Activated T-helper 17 cell treated with anti-CD3 and anti-CD28 coated beads, Interleukin-2, amount 50 U/mL, for 72 hours (primary cell): ENCODE results near the gene PTPRC. TPM values are rescaled to one million over a fixed set of nuclear protein-coding genes. Genes with fewer than 3 reads are reported as not detected.

Experiments used
- ATAC-seq: fragments of 150-1000 bp; cut with Tn5 transposase; replicated peaks from 2 replicates; pipeline ENCODE4 v1.10.0; 2021; ENCODE audit warnings: mild to moderate bottlenecking, moderate library complexity
- H3K27ac Mint-ChIP-seq: one replicate; pipeline ENCODE4 v1.8.0; 2022; ENCODE audit warnings: mixed read lengths
- H3K27me3 Mint-ChIP-seq: one replicate; pipeline ENCODE4 v1.8.0; 2022; ENCODE audit warnings: mixed read lengths
- H3K36me3 Mint-ChIP-seq: one replicate; pipeline ENCODE4 v1.8.0; 2022; ENCODE audit warnings: low read depth, mild to moderate bottlenecking, mixed read lengths
- H3K4me1 Mint-ChIP-seq: one replicate; pipeline ENCODE4 v1.8.0; 2022; ENCODE audit warnings: mixed read lengths
- H3K4me3 Mint-ChIP-seq: one replicate; pipeline ENCODE4 v1.8.0; 2022; ENCODE audit warnings: mild to moderate bottlenecking, mixed read lengths
- H3K9me3 Mint-ChIP-seq: one replicate; pipeline ENCODE4 v1.8.0; 2022; ENCODE audit warnings: mixed read lengths
- total RNA-seq, 2 donors: library from RNA; stranded (reverse); gene quantifications; one replicate each; pipeline ENCODE4 v1.2.3, GENCODE V29; 2022

Gene PTPRC
- total RNA-seq, 2 donors from 2014 or later: 366 to 421 TPM

DNA sequence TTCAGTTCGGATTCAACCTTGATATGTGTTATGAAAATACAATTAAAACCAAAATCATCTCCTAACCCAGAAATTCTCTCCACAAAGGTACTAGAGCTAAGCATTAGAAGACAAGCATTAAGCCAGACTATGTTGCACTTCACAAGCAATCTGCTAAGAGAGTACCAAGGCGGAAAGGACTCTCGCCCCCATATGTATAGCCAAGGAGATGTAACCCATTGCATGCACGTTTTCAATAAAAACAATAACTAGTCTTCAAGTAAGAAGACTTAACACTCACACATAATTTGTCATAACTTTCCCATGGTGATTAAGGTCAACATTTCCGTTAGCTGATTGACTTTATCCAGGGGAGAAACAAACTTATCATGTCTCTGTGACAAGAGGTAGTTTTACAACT lies 27.6 kb upstream of the PTPRC start:
- H3K36me3 Mint-ChIP-seq: peaks cover 4% of the 10 kb centered on the region
- peak overlapping the region; percentile 90 for H3K4me3 Mint-ChIP-seq
- H3K27ac Mint-ChIP-seq: peak overlapping the region; percentile 95
- ATAC-seq: peak; percentile 52
- H3K4me1 Mint-ChIP-seq: peaks cover 45% of the 10 kb centered on the region
- H3K9me3 Mint-ChIP-seq: peaks cover 3% of the 10 kb centered on the region
- no peaks in the 10 kb centered on the region for H3K27me3 Mint-ChIP-seq

DNA sequence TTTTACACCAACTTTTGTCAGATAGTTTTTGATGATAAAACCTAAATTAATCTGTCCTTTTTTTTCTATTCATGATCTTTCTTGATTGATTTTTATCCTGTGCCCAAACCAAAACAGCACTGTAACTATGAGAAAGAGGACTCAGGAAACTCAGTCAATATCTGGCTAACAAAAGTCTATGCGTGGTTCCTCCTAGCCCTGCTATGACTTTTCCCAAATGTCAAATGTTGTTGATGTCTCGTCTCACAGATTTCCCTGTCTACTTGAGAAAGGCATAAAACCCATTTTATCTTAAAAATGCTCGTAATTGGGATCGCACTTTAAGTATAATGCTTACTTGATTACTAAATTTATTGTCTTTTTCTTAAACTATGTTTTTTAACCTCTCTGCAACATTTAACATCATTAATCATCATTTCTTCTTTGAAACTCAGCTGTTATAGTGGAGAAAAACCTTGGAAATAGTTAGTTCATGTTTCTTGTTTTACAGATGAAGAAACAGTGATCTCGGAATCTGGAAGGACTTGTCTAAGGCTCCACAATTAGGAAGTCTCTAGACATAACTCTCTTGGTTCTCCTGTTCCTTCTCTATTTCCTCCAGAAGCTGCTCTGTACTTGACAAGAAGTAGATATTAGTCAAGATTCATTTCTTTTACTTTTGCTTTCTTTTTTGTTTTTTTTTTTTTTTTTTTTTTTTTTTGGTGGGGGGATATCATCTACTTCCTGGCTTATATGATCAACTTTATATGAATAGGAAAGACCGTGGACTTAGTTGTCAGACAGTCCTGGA lies 26.2 kb upstream of the PTPRC start:
- peaks cover 4% of the 10 kb centered on the region for H3K36me3 Mint-ChIP-seq
- H3K27ac Mint-ChIP-seq: peak overlapping the region; percentile 95
- H3K9me3 Mint-ChIP-seq: peaks cover 3% of the 10 kb centered on the region
- peaks cover 45% of the 10 kb centered on the region for H3K4me1 Mint-ChIP-seq
- peak overlapping the region; percentile 90 for H3K4me3 Mint-ChIP-seq
- H3K27me3 Mint-ChIP-seq: no peaks in the 10 kb centered on the region
- ATAC-seq: peak; percentile 46

DNA sequence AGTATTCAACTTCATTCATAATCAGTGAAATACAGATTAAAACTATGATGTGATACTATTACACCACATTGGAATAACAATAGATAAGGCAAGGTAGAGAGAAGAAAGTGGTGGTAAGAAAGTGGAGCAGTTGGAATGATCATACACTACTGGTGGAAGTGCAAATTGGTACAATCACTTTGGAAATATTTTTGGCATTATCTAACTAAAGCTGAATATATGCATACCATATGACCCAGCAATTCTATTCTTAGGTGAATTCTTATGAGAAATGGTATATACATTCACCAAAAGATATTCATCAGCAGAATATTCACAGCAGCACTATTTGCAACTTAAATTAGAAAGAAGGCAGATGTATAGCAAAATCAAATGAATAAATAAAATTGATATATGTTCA lies 21.4 kb upstream of the PTPRC start:
- H3K4me1 Mint-ChIP-seq: peaks cover 48% of the 10 kb centered on the region
- H3K27ac Mint-ChIP-seq: peak overlapping the region; percentile 18
- H3K27me3 Mint-ChIP-seq: no peaks in the 10 kb centered on the region
- peaks cover 4% of the 10 kb centered on the region for H3K36me3 Mint-ChIP-seq
- no peak for ATAC-seq
- H3K9me3 Mint-ChIP-seq: no peaks in the 10 kb centered on the region
- H3K4me3 Mint-ChIP-seq: peak overlapping the region; percentile 21

DNA sequence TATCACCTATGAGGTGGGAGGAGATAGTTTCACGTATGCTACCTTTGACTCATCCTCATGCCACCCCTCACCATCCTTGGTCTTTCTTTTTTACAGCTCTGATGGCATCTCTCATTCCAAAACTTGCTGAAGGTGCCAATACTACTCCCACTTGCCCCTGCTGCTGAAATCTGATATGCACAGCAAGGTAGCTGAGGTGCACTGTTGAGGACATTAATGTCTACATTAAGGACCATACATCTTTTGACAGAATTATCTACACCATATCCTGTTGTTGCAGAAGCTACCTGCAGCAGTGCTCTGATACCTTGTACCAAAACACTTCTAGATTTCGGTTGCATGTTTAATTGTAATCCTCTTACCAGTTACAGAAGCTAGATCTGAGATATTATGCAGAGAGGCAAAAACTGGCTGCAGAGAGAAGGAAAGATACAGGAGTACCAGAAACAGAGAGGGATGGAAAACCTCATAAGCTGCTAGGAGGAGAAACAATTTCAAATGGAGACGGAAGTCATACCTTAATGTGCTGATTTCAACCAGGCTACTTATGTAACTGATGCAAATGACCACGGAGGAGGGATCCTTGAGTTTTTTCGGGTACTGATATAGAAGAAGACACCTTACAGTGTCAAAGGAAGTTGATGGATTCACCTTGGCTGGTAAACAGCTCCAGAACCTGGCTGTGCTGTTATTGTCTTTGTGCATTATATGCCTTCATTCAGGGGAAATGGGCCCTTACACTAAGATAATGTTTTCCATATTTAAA lies 19.3 kb upstream of the PTPRC start:
- Mint-ChIP-seq H3K27me3 (no peaks in the 10 kb centered on the region), H3K4me1 (peaks cover 50% of the 10 kb centered on the region), H3K4me3 (peak overlapping the region; percentile 90), H3K9me3 (no peaks in the 10 kb centered on the region), H3K27ac (peak overlapping the region; percentile 95), H3K36me3 (no peaks in the 10 kb centered on the region)
- peak; percentile 66 for ATAC-seq

DNA sequence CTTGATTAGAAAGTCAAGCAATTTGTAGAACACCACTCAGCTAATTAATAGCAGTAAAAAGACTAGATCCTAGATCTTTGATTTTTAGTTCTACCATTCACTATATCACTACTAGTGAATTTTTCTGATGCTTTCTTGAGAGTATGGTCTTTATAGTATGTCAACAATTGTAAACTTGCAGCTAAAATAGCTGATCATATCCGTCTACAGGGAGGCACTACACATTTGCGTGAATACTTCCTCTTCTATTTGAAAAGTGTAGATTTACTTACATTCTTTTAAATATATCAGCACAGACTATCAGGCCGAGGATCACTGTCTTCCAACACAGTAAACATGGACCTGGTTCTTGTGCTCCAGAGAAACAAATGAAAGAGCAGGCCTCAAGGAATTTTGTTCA lies 18.6 kb upstream of the PTPRC start:
- peaks cover 54% of the 10 kb centered on the region for H3K4me1 Mint-ChIP-seq
- H3K36me3 Mint-ChIP-seq: no peaks in the 10 kb centered on the region
- no peaks in the 10 kb centered on the region for H3K27me3 Mint-ChIP-seq
- H3K27ac Mint-ChIP-seq: peak overlapping the region; percentile 95
- peak overlapping the region; percentile 90 for H3K4me3 Mint-ChIP-seq
- ATAC-seq: no peak
- no peaks in the 10 kb centered on the region for H3K9me3 Mint-ChIP-seq

DNA sequence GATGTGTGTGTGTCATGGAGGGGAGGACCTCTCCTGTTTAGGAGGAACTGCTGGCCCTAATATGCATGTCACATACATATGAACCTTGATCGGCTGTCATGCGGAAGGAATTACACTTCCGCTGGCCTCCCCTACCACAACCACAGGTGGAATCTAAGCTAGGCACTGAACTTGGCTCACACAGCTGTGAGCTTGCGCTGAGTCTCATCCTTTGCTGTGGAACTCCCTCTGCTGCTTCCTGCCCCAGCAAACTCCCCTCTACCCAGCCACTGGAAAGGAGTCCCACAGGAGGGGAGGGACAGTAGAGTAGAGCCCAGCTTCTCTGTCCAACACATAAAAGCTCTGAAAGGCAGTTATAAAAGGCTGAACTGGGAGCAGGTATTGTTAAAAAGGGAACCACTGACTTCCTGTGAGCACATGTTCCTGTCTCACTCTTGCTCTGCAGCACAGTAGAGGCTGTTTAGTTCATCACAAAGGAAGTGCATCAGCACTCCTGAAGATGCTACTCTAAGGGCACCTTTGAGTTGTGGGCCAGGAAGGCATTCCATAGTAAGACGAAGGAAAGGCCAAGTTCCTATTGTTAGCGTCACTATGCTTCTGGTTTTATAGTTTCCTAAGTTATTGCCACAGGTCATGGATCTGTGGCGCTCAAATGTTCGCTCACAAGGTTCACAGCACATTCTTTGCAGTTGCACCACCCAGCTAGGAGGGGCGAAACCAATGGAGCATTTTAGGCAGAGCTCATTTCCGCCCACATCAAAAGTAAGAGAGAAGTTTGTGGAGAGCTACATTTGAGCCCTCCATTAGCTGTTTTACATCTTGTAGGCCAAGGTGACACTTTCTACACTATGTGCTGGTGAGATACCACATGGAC lies 17.7 kb upstream of the PTPRC start:
- peak; percentile 75 for ATAC-seq
- Mint-ChIP-seq H3K27ac (peak overlapping the region; percentile 95), H3K27me3 (no peaks in the 10 kb centered on the region), H3K4me1 (peaks cover 58% of the 10 kb centered on the region), H3K36me3 (no peaks in the 10 kb centered on the region), H3K4me3 (peak overlapping the region; percentile 90), H3K9me3 (peaks cover 2% of the 10 kb centered on the region)

DNA sequence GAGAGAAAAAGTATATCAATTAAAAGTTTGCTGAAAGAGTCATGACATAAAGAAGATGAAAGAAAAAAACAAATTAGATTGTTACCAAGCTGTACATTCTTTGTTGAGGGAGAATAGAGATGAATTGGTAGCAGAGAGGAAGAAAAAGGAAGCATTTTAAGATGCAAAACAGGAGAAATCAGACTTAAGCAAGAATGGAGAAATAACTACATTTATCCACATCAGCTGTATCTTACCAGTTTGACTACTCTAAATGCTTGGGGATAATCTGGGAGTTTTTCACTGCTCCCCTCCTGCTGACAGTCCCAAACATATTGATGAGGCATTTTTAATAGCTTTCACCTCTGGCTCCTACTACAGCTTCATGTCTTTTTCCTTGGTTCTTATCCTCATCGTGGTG lies 16.8 kb upstream of the PTPRC start:
- peak overlapping the region; percentile 90 for H3K4me3 Mint-ChIP-seq
- ATAC-seq: no peak
- H3K27ac Mint-ChIP-seq: peak overlapping the region; percentile 95
- peaks cover 66% of the 10 kb centered on the region for H3K4me1 Mint-ChIP-seq
- peaks cover 9% of the 10 kb centered on the region for H3K9me3 Mint-ChIP-seq
- no peaks in the 10 kb centered on the region for H3K36me3 Mint-ChIP-seq
- H3K27me3 Mint-ChIP-seq: no peaks in the 10 kb centered on the region

DNA sequence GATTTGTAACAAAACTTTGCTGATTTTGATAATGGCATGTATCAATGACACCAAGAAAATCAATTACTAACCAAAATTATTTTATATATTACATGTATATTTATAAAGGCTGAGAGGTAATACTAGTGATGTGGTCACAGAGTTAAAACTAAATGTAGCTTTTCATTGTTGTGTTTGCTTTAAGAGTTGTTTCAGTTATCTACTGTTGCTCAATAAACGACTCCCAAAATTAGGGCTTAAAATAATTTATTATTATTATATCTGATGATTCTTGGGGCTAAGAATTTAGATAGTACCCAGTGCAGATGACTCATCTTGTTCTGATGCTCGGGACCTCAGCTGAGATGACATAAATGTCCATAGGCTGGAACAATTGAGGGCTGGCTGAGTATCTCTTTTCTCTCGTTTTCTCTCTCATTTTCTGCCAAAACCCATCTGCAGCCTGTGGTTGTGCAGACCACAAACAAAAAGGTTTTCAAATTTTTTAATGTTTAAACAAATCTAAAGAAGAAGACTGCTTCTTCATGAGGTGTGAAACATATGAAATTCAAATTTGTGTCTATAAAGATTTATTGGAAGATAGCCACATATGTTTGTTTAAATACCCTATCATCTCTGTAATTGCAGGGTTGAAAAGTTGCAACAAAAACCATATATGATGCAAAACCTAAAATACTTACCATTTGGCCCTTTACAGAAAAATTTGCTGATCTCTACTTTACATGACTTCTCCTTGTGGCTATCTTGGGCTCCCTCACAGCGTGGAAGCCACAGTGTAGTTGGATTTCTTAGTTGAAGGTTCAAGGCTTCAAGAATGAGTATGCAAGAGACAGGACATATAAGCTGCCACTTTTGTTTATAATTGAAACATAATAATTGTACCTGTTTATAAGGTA lies 14.8 kb upstream of the PTPRC start:
- ATAC-seq: no peak
- no peaks in the 10 kb centered on the region for H3K36me3 Mint-ChIP-seq
- H3K4me1 Mint-ChIP-seq: peaks cover 69% of the 10 kb centered on the region
- peaks cover 12% of the 10 kb centered on the region for H3K9me3 Mint-ChIP-seq
- H3K27ac Mint-ChIP-seq: peak overlapping the region; percentile 83
- H3K27me3 Mint-ChIP-seq: no peaks in the 10 kb centered on the region
- H3K4me3 Mint-ChIP-seq: peak overlapping the region; percentile 90

DNA sequence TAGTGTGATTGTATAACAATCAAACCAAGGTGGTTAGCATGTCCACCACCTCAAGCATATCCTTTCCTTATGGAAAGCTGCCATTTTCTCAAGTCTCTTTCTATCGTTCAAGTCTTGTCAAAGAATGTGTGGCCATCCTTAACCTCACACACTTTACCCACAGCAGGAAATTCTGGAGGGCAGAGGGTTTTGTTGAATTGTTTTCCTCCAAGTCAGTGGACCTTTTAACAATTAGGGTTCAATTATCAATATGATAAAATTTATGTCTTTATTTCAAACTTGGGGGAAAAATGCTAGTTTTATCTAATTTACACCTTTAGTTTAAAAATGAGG lies 14.2 kb upstream of the PTPRC start:
- Mint-ChIP-seq H3K27me3 (no peaks in the 10 kb centered on the region), H3K36me3 (no peaks in the 10 kb centered on the region), H3K27ac (peak overlapping the region; percentile 83), H3K4me1 (peaks cover 69% of the 10 kb centered on the region), H3K9me3 (peaks cover 12% of the 10 kb centered on the region), H3K4me3 (peak overlapping the region; percentile 89)
- no peak for ATAC-seq

DNA sequence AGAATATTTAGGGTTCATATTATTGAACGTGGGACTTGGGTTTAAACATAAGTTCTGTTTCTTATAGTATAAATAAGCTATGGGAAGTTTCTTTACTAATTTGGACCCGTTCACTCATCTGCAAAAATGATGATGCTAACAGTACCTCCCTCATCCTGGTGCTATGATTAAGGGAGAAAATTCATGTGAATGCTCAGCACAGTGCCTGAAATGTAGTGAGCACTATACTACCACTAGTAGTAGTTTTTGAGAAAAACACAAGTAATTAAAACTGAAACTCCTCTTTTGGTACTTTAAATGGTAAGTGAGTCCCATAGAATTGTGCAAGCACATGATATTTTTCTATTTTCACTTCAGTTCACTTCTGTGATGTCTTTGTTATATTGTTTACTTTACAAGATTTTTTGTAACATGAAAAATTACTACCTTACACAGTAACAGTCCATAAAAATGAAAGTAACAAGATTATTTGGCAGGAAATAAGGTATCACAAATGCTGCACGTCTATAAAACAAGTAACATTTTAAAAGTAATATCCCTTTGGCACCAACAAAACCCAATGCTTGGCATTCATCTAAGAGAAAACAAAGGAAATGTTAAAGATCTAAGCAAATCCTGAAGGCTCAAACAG lies 11.3 kb upstream of the PTPRC start:
- Mint-ChIP-seq H3K4me1 (peaks cover 59% of the 10 kb centered on the region), H3K36me3 (no peaks in the 10 kb centered on the region), H3K9me3 (peaks cover 12% of the 10 kb centered on the region), H3K27me3 (no peaks in the 10 kb centered on the region), H3K4me3 (peak overlapping the region; percentile 89), H3K27ac (peak overlapping the region; percentile 86)
- peak; percentile 64 for ATAC-seq

DNA sequence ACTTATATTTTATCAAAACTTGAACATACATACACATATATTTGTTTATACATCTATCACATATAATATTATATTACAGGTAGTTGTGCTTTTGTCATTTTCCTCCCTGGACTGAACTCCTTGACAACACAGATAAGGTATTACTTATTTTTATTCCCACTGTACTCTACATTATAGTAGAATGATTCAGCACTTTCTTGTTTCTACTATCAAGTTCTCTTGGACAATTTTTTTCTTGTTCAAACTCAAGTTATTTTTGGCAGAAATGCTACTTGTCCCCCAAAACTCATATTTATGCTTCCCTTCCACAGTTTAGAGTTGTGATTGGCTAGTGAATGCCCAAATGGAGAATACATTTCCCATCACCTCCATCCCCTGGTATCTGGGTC lies 10.8 kb upstream of the PTPRC start:
- peak overlapping the region; percentile 86 for H3K27ac Mint-ChIP-seq
- H3K27me3 Mint-ChIP-seq: no peaks in the 10 kb centered on the region

DNA sequence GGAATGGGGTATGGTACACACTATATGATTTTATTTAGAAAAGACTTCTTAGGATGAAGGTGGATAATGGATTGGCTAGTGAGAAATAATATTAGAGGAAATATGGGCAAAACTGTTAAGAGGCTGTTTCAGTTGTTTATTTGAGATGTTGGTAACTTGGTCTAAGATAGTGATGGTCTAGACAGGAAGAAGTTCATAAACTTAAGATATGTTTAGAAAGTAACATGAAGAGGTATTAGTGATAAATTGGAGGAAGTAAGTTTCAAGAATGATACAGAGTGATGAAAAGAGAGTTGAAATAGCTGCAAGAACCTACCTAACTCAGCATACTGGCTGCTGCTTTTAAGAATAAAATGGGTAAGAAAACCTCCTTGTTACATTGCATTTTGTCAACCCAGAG lies 9.2 kb upstream of the PTPRC start:
- peak overlapping the region; percentile 89 for H3K4me3 Mint-ChIP-seq
- peak overlapping the region; percentile 86 for H3K27ac Mint-ChIP-seq
- no peak for ATAC-seq
- H3K4me1 Mint-ChIP-seq: peaks cover 65% of the 10 kb centered on the region
- H3K9me3 Mint-ChIP-seq: peaks cover 23% of the 10 kb centered on the region
- no peaks in the 10 kb centered on the region for H3K36me3 Mint-ChIP-seq
- no peaks in the 10 kb centered on the region for H3K27me3 Mint-ChIP-seq

More for the DNA sequence above, 10.8 kb upstream of the PTPRC start:
- H3K9me3 Mint-ChIP-seq: peaks cover 13% of the 10 kb centered on the region
- no peak for ATAC-seq
- H3K4me3 Mint-ChIP-seq: peak overlapping the region; percentile 89
- H3K36me3 Mint-ChIP-seq: no peaks in the 10 kb centered on the region
- H3K4me1 Mint-ChIP-seq: peaks cover 58% of the 10 kb centered on the region

DNA sequence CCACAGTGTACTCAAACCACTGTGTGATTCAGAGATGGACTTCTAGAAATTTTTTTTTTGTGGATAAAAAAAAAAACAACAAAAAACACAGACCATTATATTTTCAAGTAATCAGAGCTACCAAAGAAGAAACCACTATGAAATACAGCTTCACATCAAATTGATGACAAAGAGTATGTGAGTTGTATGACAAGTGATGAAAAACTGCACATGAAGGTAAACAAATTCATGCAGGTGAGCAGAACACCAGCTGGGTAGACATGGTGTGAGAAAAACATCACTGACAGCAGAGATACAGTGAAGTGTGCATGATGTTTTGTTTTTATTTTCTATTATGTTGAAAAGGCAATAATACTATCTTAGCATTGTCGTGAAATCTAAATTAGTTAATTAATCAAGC lies 8.0 kb upstream of the PTPRC start:
- H3K4me3 Mint-ChIP-seq: peak overlapping the region; percentile 89
- no peaks in the 10 kb centered on the region for H3K36me3 Mint-ChIP-seq
- H3K4me1 Mint-ChIP-seq: peaks cover 65% of the 10 kb centered on the region
- H3K27me3 Mint-ChIP-seq: no peaks in the 10 kb centered on the region
- no peak for ATAC-seq
- H3K9me3 Mint-ChIP-seq: peaks cover 26% of the 10 kb centered on the region
- H3K27ac Mint-ChIP-seq: no peak overlapping the region
